ENCODE data around the gene SEPTIN1.
"Not testable (repeated sequence)": the region's sequence is repeated elsewhere in the genome, so short reads cannot be mapped to it uniquely, and the experiment has no call there.

The SEPTIN1 gene

DNA sequence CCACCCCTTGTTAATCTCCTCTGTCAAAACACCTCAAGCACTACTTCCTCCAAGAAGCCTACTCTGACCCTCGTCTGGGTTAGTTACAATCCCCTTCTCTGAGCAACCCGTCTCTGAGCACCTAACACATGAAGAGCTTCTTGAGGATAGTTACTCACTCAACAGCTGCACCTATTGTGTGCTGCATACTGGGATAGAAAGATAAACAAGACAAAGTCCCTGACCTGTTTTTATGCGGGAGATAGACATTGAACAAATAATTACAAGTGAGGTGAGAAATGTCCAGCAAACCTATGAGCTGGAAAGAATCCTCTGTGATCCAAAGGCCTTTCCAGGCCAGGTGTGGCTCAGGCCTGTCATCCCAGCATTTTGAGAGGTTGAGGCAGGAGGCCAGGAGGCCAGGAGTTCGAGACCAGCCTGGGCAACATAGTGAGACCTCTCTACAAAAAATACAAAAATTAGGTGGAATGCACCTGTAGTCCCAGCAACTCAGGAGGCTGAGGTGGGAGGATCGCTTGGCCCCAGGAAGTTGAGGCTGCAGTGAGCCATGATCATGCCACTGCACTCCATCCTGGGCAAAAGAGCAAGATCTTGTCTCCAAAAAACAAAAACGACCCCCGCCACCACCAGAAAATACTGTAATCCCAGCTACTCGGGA, 19.5 kb upstream of the SEPTIN1 start:
- no peak for DNase-seq (ENCODE audit: low read depth)

DNA sequence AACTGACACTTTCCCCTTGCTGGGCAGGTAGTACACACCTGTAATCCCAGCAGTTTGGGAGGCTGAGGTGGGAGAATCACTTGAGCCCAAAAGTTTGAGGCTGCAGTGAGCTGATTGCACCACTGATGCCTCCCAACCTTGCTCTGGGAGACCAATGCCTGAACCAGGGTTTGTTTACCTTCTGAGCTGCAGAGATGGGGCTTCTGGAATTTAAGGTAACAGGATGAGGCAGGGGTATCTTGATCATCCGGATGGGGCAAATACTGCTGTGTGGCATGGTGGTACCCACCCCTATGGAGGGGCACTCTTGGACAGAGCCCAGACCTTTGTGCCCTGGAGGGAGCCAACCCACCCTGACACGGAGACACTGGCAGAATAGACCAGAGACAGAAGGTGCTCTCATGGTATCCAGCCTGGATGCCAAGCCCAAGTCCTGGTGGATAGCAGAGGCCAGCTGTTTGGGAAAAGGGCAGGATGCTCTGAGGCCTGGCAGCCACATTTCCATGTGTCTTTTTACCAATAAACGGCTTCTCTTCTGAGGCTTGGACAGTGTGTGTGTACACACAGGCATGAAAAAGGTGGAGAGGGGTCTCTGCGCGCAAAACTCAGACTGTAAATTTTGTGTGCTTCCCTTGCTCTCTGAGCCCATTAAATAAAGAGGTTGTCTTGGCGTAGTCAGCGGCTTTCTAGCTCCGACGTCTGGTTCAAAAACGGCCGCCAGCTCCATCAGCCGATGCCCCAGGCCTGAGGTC, 17.2 kb upstream of the SEPTIN1 start:
- no peak for DNase-seq (ENCODE audit: low read depth)

DNA sequence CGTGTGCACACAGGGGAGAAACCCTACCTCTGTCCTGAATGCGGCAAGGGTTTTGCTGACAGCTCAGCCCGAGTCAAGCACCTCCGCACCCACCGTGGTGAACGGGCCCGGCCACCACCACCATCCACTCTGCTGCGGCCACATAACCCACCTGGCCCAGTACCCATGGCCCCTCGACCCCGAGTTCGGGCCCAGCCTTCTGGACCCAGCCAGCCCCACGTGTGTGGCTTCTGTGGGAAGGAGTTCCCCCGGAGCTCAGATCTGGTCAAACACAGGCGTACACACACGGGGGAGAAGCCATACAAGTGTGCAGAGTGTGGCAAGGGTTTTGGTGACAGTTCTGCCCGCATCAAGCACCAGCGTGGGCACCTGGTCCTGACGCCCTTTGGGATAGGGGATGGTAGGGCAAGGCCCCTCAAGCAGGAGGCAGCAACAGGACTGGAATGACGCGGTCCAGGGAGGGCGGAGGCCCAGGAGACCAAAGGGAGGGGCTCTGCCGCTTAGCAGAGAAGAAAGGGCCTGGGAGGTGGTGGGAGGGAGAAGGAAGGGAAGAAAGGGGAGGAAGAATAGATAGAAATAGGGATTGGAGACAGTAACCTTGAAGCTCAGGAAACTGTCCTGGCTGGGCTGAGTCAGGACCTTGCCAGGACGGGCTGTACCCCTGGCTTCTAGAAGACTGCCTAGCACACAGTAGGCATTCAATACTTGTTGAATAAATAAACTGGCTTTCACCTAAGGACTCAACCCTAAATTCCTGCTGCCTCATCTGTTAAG, 16.5 kb upstream of the SEPTIN1 start:
- no peak for DNase-seq (ENCODE audit: low read depth)

DNA sequence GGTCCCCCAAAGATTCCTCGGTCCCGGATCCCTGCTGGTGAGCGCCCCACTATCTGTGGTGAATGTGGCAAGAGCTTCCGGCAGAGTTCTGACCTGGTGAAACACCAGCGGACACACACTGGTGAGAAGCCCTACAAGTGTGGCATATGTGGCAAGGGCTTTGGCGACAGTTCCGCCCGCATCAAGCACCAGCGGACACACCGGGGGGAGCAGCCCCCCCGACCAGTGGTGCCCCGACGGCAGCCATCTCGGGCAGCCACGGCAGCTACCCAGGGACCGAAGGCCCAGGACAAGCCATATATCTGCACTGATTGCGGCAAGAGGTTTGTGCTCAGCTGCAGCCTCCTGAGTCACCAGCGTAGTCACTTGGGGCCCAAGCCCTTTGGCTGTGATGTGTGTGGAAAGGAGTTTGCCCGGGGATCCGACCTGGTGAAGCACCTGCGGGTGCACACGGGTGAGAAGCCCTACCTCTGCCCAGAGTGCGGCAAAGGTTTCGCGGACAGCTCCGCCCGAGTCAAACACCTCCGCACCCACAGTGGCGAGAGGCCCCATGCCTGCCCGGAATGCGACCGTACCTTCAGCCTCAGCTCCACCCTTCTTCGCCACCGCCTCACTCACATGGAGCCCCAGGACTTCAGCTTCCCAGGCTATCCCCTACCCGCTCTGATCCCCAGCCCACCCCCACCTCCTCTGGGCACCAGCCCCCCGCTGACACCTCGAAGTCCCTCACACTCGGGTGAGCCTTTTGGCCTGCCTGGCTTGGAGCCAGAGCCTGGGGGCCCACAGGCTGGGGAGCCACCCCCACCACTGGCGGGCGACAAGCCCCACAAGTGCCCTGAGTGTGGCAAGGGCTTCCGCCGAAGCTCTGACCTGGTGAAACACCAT, 15.7 kb upstream of the SEPTIN1 start:
- DNase-seq (ENCODE audit: low read depth): no peak

DNA sequence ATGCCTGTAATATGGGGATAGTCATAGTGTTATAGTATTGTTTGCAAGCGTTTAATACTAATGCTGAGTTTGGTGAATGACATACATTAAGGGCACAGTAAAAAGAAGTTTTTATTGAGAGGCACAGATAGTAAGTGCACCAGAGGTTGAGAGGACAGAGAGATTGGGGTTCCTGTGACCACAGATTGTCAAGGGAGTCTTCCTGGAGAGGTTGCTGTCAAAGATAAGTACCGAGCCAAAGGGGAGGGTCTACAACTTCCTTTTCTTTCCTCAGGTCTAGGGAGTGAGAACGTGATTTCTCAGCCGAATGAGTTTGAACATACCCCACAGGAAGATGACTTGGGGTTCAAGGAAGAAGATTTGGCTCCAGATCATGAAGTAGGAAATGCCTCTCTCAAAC, 14.7 kb upstream of the SEPTIN1 start:
- DNase-seq (ENCODE audit: low read depth): no peak

DNA sequence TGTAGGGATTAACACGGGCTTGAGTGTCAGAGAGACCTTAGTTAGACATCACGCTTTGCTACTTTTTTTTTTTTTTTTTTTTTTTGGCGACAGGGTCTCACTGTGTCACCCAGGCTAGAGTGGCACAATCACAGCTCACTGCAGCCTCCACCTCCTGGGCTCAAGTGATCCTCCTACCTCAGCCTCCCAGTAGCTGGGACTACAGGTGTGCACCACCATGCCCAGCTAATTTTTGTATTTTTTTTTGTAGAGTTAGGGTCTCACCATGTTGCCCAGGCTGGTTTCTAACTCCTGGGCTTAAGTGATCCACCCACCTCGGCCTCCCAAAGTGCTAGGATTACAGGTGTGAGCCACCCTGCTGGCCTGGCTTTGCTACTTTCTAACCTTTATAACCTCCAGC, 14.3 kb upstream of the SEPTIN1 start:
- DNase-seq (ENCODE audit: low read depth): not testable (repeated sequence)

DNA sequence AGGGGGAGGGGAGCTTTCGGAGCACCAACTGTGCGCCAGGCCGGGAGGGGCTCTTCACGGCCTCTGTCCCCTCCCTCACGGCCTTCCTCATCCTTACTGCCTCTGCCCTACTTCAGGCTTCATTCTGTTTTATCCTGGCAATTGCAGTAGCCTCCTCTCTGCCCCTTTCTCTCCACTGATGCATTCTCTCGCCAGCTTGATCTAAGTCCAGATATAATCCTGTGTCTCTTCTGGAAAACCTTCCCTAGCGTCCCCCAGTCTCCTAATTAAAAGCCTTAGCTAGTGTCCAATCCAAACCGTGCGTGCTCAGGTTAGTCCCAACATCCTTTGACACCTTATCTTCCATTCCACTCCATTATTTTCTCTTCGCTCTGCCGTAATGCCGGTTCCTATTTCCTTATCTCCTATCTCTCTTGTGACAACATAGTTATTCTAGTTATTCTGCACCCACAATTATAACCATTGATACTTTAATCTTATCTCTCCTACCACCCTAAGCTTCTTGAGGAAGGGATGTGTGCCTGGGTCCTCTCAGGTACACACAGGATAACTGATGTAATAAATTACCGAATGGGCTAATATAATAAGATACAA, 13.7 kb upstream of the SEPTIN1 start:
- DNase-seq (ENCODE audit: low read depth): no peak

DNA sequence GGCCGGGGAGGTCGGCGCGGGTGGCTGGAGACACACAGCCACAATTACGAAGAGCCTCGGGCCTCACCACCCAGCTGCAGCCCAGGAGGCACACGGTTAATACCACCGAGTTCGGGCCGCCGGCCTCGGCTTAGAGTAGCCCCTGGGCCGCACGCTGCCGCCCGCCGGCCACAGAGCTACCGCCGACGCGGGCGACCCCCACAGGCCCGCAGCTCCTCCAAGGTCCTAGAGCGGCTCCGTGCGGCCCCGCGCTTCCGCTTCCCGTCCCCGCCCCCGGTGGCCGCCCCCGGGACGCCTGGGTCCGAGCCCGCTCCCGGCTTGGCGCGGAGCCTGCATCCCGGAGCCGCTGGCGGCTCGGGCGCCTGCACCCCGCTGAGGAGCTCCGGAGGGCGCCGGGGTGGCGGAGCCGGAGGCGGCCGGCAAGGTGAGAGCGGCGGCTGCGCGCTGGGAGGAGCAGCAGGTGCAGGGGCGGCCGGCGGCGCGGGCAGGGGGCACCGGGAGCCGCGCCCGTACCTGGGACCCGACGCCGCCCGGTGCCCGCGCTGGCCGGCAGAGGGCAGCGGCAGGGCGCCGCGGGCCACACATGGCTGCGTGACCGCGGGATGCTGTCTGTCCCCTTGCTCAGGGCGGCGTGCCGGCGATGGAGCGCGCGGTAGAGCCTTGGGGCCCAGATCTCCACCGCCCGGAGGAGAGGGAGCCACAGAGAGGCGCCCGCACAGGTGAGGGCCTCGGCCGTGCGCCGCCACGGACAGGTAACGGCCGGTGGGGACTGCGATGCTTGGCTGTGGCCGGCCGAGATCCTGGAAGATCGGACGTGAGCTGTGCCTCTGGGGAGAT, 13.0 kb upstream of the SEPTIN1 start, which contains the start of gene ZNF48:
Gene ZNF48, plus strand, starts transcription at position 266 of the 837 bp plus-strand sequence. Its CDS starts 375 bp downstream, at position 641.
- DNase-seq (ENCODE audit: low read depth): no peak

DNA sequence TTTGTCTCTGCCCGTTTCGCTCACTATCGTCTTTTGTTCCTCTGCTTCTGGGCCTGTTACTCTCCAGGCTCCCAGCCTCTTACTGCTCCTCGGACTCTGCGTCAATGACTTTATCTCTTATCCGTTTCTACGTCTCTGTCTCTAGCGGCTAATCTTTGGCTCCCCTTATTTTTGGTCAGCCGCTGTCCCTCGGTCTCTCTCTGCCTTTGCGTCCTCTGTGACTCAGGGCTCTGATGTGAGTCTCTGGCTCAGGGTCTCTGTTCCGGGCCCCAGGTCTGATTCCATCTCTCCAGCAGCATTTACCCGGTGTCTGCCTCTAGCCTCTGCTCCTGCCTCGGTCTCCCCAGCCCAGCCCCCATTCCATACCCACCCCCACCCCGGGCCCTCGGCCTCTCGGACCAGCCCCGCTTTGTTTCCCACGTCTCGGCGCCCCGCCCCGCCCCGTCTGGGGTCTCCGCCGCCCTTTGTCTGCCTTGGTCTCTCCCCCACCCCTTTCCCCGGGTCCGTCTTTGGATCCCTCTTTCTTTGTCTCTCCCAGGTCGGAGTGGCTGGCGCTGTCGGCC, 12.3 kb upstream of the SEPTIN1 start:
- DNase-seq (ENCODE audit: low read depth): no peak

DNA sequence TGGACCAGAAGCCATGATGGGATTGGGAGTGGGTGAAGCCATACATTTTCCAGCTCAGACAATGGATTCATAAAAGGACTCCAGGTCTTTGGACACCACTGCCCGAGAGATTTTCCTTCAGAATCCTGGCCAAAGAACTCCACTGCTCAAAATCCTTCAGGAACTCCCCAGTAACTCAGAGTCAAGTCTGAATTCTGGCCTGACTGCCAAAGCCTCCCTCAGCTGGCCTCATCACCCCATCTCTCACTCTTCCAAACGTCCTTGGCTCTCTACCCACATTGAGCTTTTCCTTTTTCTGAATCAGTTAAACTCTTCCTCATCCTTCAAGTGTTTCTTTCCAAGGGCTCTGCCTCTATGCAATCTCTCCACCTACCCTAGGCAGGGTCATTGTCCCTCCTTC, 1.2 kb upstream of the SEPTIN1 start:
- DNase-seq (ENCODE audit: low read depth): no peak

DNA sequence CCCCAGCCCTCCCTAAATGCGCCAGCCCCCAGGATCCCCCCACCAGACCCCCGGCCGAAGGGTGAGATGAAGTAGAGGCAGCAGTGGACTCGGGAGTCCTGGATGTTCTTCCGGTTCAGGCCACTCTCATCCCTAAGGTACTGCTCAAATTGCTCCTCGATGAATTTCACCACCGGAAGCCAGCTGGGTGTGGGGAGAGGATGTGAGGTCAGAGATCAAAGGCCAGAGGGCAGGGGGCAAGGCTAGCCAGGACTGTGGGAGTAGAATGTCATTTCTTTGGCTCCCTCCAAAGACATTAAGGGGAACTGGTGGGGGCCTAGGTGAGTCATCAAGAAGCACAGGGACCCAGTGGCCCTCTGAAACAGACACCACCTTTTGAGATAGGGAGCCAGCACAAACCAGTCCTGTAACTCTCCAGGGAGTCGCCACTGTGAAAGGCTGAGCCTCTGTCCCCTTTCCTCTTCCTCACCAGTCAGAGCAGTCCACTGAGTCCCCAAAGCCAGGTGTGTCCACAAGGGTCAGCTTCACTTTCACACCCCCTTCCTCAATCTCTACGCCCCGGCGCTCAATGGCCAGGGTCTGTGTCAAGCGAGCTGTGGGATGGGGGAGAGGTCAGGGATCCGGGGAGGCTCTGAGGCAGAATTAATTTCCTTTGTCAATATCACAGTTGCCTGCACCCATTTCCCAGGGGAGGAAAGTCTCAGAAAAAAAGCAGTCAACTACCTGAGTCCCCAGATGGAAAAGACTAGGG, 895 bp downstream of the SEPTIN1 start:
- no peak for DNase-seq (ENCODE audit: low read depth)

DNA sequence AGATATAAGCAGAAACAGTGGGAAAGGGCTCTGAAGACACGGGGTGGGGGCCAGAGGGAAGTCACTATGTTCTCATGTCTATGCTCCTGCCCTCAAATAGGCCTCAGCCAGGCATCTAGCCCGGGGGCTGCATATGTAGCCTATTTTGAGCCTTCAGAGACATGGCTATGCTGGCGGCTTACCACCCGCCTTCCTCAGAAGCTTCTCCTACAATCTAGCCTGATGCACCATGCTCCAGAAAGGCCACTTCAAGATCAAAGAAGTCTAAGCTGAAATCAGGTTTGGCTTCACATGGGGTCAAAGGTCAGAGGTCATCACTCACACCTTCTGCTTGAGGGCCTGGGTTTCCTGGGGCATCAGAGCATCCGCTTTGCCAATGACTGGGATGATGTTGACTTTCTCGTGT, 1.6 kb downstream of the SEPTIN1 start:
- DNase-seq (ENCODE audit: low read depth): no peak

DNA sequence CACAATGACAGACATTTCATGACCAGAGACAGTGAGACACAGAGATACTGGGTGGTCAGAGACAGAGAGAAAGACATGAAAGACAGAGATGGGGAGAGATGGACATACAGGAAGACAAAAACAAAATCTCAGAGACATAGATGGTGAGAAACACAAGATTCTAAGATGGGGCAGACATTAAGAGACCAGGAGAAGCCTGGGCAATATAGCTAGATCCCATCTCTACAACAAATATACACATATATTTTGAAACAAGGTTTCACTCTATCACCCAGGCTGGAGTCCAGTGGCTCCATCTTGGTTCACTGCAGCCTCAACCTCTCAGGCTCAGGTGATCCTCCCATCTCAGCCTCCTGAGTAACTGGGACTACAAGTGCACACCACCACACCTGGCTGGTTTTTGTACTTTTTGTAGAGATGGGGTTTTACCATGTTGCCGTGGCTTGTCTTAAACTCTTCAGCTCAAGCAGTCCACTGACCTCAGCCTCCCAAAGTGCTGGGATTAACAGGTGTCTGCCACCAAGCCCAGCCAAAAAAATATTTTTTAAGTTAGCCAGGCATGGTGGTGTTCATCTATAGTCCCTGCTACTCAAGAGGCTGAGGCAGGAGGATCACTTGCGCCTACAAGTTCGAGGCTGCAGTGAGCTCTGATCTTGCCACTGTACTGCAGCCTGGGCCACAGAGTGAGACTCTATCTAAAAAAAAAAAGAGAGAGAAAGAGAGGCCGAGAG, 2.1 kb downstream of the SEPTIN1 start:
- DNase-seq (ENCODE audit: low read depth): no peak

DNA sequence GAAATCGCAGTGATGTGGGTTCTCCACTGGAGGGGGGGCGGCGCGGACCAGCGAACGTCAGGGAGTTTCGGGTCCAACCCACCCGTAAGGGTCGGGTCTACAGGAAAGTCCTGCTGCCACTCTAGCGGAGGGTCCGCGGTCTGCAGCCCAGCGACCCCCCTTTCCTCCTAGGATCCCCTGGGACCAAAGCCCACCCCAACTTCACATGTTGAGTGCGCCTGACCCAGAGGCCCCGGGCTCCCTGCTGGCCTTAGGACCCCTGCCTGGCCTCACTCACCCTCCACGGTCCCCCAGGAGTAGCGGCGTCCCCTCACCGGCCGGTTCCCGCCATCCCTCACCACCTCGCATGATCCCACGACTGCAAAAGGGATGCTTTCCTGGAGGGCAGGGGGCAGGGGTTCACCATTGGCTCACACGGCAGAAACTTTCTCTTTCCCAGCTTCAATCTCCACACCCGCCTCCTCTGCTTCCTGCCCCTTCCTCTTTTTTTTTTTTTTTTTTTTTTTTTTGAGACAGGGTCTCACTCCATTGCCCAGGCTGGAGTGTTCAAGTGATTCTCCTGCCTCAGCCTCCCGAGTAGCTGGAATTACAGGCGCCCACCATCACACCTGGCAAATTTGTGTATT, 3.1 kb downstream of the SEPTIN1 start:
- no peak for DNase-seq (ENCODE audit: low read depth)

DNA sequence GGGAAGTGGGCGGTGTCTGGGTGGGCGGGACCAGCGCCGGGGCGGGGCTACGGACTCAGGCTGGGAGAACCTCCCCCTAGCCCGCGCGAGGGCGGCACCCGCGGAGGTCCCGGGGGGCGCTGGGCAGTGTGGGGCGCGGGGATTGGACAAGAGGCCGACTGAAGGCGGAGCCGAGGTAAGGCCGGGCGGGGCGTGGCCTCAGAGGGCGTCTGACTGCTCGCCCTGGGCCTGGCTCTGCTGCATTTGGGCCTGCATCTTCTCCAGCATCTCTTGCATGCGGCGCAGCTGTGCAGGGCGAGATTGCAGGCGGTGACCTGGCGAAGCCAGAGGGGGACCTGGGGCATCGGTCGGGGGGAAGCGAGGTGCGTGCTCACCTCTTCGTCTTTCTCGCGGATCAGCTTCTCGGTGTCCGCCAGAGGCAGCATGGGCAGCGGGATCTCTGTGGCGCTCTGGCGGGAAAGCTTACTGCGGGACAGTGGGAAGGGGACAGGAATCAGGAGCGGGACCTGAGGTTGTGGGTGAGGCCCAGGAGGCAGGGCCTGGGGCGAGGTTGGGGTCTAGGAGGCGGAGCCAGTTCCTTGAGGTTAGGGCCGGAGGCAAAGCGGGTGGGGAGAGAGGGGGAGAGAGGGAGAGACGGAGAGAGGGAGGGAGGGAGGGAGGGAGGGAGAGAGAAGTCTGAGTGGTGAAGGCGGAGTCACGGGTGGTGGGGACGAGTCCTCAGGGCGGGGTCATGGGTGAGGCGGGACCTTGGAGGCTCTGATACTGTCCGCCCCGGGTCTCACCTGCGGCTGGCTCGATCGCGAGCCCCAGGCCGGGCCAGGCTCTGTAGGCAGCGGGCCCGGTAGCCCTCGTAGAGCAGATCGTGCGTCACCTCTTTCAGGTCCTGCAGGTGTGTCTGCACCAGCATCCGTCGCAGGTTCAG, 3.9 kb downstream of the SEPTIN1 start:
- peak; percentile 79 for DNase-seq (ENCODE audit: low read depth)

DNA sequence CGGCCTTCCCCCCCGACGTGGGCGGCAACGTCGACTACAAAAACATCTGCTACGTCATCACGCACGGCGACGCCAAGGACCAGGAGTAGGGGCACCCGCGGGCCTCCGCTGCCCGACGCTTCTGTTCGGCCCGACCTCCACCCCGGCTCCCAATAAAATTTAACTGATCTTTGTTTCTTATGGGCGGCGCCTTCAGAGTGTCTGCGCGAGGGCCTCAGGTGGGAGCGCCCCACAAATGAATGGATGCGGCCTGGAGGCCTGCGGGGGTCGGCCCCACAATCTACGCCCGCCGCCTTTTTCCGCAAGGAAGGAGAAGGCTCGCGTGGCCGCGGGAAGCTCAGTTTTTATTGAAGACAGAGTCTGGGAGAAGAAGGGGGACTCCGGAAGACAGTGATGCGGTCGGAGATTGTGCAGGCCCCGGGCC, 4.5 kb downstream of the SEPTIN1 start:
- DNase-seq (ENCODE audit: low read depth): no peak
